Measurements from ENCODE around the gene PHF20.

DNA sequence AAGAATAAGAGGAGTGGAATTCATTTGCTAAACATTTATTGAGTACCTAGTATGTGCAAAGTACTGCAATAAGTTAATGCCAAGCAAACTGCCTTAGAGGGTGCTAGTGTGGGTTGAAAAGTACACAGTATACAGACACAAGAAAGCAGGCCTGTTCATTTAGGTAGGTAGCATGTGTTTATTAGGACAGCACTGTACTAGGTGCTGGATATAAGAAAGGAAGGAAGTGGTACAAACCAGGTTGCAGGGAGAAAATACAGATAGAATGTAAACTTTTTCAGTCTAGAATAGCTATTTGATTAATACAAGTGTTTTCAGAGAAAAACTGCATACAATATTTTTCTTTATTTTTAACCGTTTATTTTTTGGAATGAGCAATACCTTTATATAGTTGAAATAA, 68.1 kb downstream of the PHF20 start:
- TF ChIP-seq POLR2AphosphoS5 (IDR thresholded peaks at IDR 0.05) = no peak
- TF ChIP-seq, protein P1, sequence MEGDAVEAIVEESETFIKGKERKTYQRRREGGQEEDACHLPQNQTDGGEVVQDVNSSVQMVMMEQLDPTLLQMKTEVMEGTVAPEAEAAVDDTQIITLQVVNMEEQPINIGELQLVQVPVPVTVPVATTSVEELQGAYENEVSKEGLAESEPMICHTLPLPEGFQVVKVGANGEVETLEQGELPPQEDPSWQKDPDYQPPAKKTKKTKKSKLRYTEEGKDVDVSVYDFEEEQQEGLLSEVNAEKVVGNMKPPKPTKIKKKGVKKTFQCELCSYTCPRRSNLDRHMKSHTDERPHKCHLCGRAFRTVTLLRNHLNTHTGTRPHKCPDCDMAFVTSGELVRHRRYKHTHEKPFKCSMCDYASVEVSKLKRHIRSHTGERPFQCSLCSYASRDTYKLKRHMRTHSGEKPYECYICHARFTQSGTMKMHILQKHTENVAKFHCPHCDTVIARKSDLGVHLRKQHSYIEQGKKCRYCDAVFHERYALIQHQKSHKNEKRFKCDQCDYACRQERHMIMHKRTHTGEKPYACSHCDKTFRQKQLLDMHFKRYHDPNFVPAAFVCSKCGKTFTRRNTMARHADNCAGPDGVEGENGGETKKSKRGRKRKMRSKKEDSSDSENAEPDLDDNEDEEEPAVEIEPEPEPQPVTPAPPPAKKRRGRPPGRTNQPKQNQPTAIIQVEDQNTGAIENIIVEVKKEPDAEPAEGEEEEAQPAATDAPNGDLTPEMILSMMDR (IDR thresholded peaks at IDR 0.05; ENCODE audit: poor library complexity, severe bottlenecking) = no peak
